H1 (cell line): ENCODE measurements around the gene CP. TPM values are rescaled to one million over a fixed set of nuclear protein-coding genes. Genes with fewer than 3 reads are reported as not detected.

Experiments
- CTCF ChIA-PET: fragments of 300-600 bp; sonication (Branson Sonifier 250); formaldehyde crosslinking; loops from one replicate; lab custom pipeline; 2021; ENCODE audit not compliant: partially characterized antibody; lab: Charles Lee
- POLR2A ChIA-PET: fragments of 300-600 bp; sonication (Branson Sonifier 250); formaldehyde crosslinking; loops from one replicate; lab custom pipeline; 2021; ENCODE audit warnings: inconsistent platforms; ENCODE audit not compliant: partially characterized antibody; lab: Charles Lee
- DNase-seq, 2 experiments: peaks; one replicate each; pipeline versions ENCODE4 v3.0.0 to v3.0.0-alpha.2; 2010 to 2022; ENCODE audit warnings: low spot score in 2 of 2, low read depth in 1 of 2, mixed read lengths in 1 of 2
- FAIRE-seq: peaks from 2 replicates; lab custom pipeline; 2011; peaks lifted over from hg19 to GRCh38; lab: Jason Lieb, UNC
- H2AFZ ChIP-seq: 2 replicates; pipeline ENCODE4 v1.8.1; 2012; ENCODE audit warnings: low read length, inconsistent platforms
- H2AK5ac ChIP-seq: 2 replicates; pipeline ENCODE4 v1.6.1; 2013; ENCODE audit warnings: low read depth, low read length
- H2BK120ac ChIP-seq: replicated peaks from 2 replicates; pipeline ENCODE3; 2013; ENCODE audit warnings: low read depth, low read length, inconsistent platforms
- H2BK12ac ChIP-seq: 2 replicates; pipeline ENCODE4 v1.6.1; 2013; ENCODE audit warnings: low read depth, low read length
- H2BK15ac ChIP-seq: 2 replicates; pipeline ENCODE4 v1.6.1; 2013; ENCODE audit warnings: low read length
- H2BK20ac ChIP-seq: 2 replicates; pipeline ENCODE4 v1.6.1; 2013; ENCODE audit warnings: low read length
- H2BK5ac ChIP-seq: 2 replicates; pipeline ENCODE4 v1.6.1; 2013; ENCODE audit warnings: low read depth, low read length
- H3K14ac ChIP-seq: 2 replicates; pipeline ENCODE4 v1.6.1; 2013; ENCODE audit warnings: inconsistent platforms; ENCODE audit not compliant: insufficient read length
- H3K18ac ChIP-seq: 2 replicates; pipeline ENCODE4 v1.6.1; 2013; ENCODE audit warnings: low read length; ENCODE audit errors: extremely low read depth
- H3K23ac ChIP-seq: 2 replicates; pipeline ENCODE4 v1.6.1; 2013; ENCODE audit warnings: inconsistent platforms; ENCODE audit not compliant: insufficient read length
- H3K23me2 ChIP-seq: 2 replicates; pipeline ENCODE4 v1.6.1; 2013; ENCODE audit warnings: low read depth, low read length
- H3K27ac ChIP-seq: 2 replicates; pipeline ENCODE4 v1.6.1; 2011; ENCODE audit warnings: low read depth, low read length, inconsistent platforms
- H3K27me3 ChIP-seq, 4 experiments: replicated peaks in 1 of 4; 1 replicate in 1 of 4; 2 replicates in 3 of 4; pipeline versions ENCODE4 v1.6.1 to v1.8.1; 2011 to 2013; ENCODE audit warnings: low read length in 3 of 4, mild to moderate bottlenecking in 3 of 4, inconsistent platforms in 2 of 4, mixed read lengths in 2 of 4, moderate library complexity in 1 of 4; ENCODE audit not compliant: control insufficient read depth in 3 of 4, insufficient read depth in 3 of 4; ENCODE audit errors: extremely low read depth in 1 of 4
- H3K36me3 ChIP-seq, 4 experiments: 2 replicates each; pipeline versions ENCODE4 v1.6.1 to v1.8.1; 2011 to 2013; ENCODE audit warnings: mild to moderate bottlenecking in 4 of 4, low read length in 3 of 4, moderate library complexity in 2 of 4, control low read depth in 1 of 4, inconsistent platforms in 1 of 4; ENCODE audit not compliant: insufficient read depth in 4 of 4, control insufficient read depth in 2 of 4
- H3K4ac ChIP-seq: replicated peaks from 2 replicates; pipeline ENCODE3; 2013; ENCODE audit warnings: low read length, low read depth, mixed read lengths, inconsistent platforms; ENCODE audit not compliant: insufficient read length
- H3K4me1 ChIP-seq, 4 experiments: replicated peaks in 1 of 4; 1 replicate in 1 of 4; 2 replicates in 3 of 4; pipeline versions ENCODE4 v1.6.1 to v1.8.1; 2011 to 2013; ENCODE audit warnings: low read length in 3 of 4, inconsistent platforms in 2 of 4, mixed read lengths in 1 of 4; ENCODE audit not compliant: insufficient read depth in 4 of 4, control insufficient read depth in 3 of 4
- H3K4me2 ChIP-seq, 2 experiments: 2 replicates each; pipeline versions ENCODE4 v1.6.1 to v1.8.1; 2011 to 2013; ENCODE audit warnings: low read depth in 2 of 2, low read length in 2 of 2, control low read depth in 1 of 2, inconsistent platforms in 1 of 2, mild to moderate bottlenecking in 1 of 2; ENCODE audit not compliant: insufficient read depth in 1 of 2
- H3K4me3 ChIP-seq, 4 experiments: fragments of 200-600, 300-600 bp in 1 of 4; sonication (generic), shearing (Covaris generic), sonication (Bioruptor Twin) in 1 of 4; 2 replicates each; pipeline versions ENCODE4 v1.5.1 to v1.8.1; 2011 to 2016; ENCODE audit warnings: low read length in 4 of 4, low read depth in 3 of 4, control low read depth in 2 of 4, inconsistent platforms in 2 of 4, mild to moderate bottlenecking in 2 of 4, mixed read lengths in 1 of 4, moderate library complexity in 1 of 4; ENCODE audit not compliant: insufficient read depth in 2 of 4; ENCODE audit errors: extremely low read depth in 1 of 4
- H3K56ac ChIP-seq: replicated peaks from 2 replicates; pipeline ENCODE3; 2013; ENCODE audit warnings: low read depth, mild to moderate bottlenecking, mixed read lengths, low read length, inconsistent platforms; ENCODE audit not compliant: insufficient read length
- H3K79me1 ChIP-seq: 2 replicates; pipeline ENCODE4 v1.6.1; 2013; ENCODE audit warnings: low read depth, low read length, control low read depth
- H3K79me2 ChIP-seq, 2 experiments: 2 replicates each; pipeline versions ENCODE4 v1.6.1 to v1.8.1; 2012 to 2013; ENCODE audit warnings: low read length in 2 of 2, mild to moderate bottlenecking in 2 of 2, inconsistent platforms in 1 of 2; ENCODE audit not compliant: insufficient read depth in 2 of 2, control insufficient read depth in 1 of 2
- H3K9ac ChIP-seq, 4 experiments: replicated peaks in 1 of 4; 1 replicate in 1 of 4; 2 replicates in 3 of 4; pipeline versions ENCODE4 v1.6.1 to v1.8.1; 2011 to 2013; ENCODE audit warnings: low read depth in 3 of 4, low read length in 3 of 4, control low read depth in 2 of 4, mild to moderate bottlenecking in 2 of 4, moderate library complexity in 2 of 4, inconsistent platforms in 1 of 4; ENCODE audit errors: extremely low read depth in 1 of 4
- H3K9me3 ChIP-seq, 2 experiments: 2 replicates each; pipeline versions ENCODE4 v1.6.1 to v1.8.1; 2012 to 2013; ENCODE audit warnings: mild to moderate bottlenecking in 2 of 2, moderate library complexity in 2 of 2, control low read depth in 1 of 2, inconsistent platforms in 1 of 2, low read depth in 1 of 2, low read length in 1 of 2, mixed read lengths in 1 of 2; ENCODE audit not compliant: insufficient read depth in 2 of 2
- H4K20me1 ChIP-seq, 2 experiments: replicated peaks in 1 of 2; 2 replicates each; pipeline versions ENCODE3 to v1.8.1; 2011 to 2013; ENCODE audit warnings: inconsistent platforms in 2 of 2, low read length in 2 of 2, mild to moderate bottlenecking in 1 of 2; ENCODE audit not compliant: insufficient read depth in 2 of 2, control insufficient read depth in 1 of 2
- H4K5ac ChIP-seq: 2 replicates; pipeline ENCODE4 v1.6.1; 2013; ENCODE audit warnings: low read length, low read depth, mixed read lengths, inconsistent platforms; ENCODE audit not compliant: insufficient read length
- H4K8ac ChIP-seq: 2 replicates; pipeline ENCODE4 v1.8.0; 2013; ENCODE audit warnings: mild to moderate bottlenecking, moderate library complexity, low read length, inconsistent platforms; ENCODE audit not compliant: insufficient read depth; ENCODE audit errors: extremely low read depth
- H4K91ac ChIP-seq: replicated peaks from 2 replicates; pipeline ENCODE3; 2013; ENCODE audit warnings: low read length, mixed read lengths, inconsistent platforms; ENCODE audit not compliant: insufficient read length
- ATF2 ChIP-seq: IDR thresholded peaks from 2 replicates; pipeline ENCODE4 v1.6.1; 2012; ENCODE audit warnings: low read length, inconsistent platforms
- CHD1 ChIP-seq: IDR thresholded peaks from 2 replicates; pipeline ENCODE4 v1.6.1; 2012; ENCODE audit warnings: low read depth, low read length, improper control_type of control experiment
- CHD2 ChIP-seq: IDR thresholded peaks from 2 replicates; pipeline ENCODE4 v1.6.1; 2012; ENCODE audit warnings: low read length, improper control_type of control experiment
- CTCF ChIP-seq, 3 experiments: IDR thresholded peaks; 1 replicate in 2 of 3; 2 replicates in 1 of 3; pipeline versions ENCODE4 v1.5.1 to v1.6.1; 2011; ENCODE audit warnings: low read length in 3 of 3, mild to moderate bottlenecking in 3 of 3, inconsistent platforms in 2 of 3, low read depth in 1 of 3, moderate library complexity in 1 of 3; ENCODE audit not compliant: insufficient read depth in 1 of 3; ENCODE audit errors: control extremely low read depth in 1 of 3
- GABPA ChIP-seq: IDR thresholded peaks from 2 replicates; pipeline ENCODE4 v1.6.1; 2011; ENCODE audit warnings: mild to moderate bottlenecking, low read length, moderate library complexity, borderline replicate concordance; ENCODE audit not compliant: insufficient read depth
- JUND ChIP-seq: IDR thresholded peaks from 2 replicates; pipeline ENCODE4 v1.6.1; 2011; ENCODE audit warnings: mild to moderate bottlenecking, improper control_type of control experiment, low read length
- POLR2AphosphoS5 ChIP-seq: IDR thresholded peaks from 2 replicates; pipeline ENCODE4 v1.6.1; 2011; ENCODE audit warnings: low read depth, low read length
- RBBP5 ChIP-seq: IDR thresholded peaks from 2 replicates; pipeline ENCODE4 v1.7.1; 2012; ENCODE audit warnings: low read depth, mild to moderate bottlenecking, inconsistent platforms, low read length, moderate library complexity, borderline replicate concordance
- SRF ChIP-seq: IDR thresholded peaks from 2 replicates; pipeline ENCODE4 v1.6.1; 2011; ENCODE audit warnings: mild to moderate bottlenecking, low read depth, low read length, moderate library complexity
- USF2 ChIP-seq: IDR thresholded peaks from 2 replicates; pipeline ENCODE4 v1.6.1; 2011; ENCODE audit warnings: low read length, improper control_type of control experiment
- polyA plus RNA-seq, 7 experiments: library from polyadenylated mRNA; depleted of rRNA in 3 of 7; stranded (reverse) in 5 of 7; unstranded in 2 of 7; fragments of >200 nt in 5 of 7; fragments of 200-250 nt in 2 of 7; gene quantifications; 1 replicate in 5 of 7; 2 replicates in 1 of 7; 4 replicates in 1 of 7; pipeline versions ENCODE4 v1.2.1 to v1.2.3, GENCODE V29; 2011 to 2013; ENCODE audit warnings: missing spikeins in 2 of 7, mixed read lengths in 2 of 7
- total RNA-seq: library from RNA; stranded (reverse); fragmentation: NEBNext Ultra II Directional; extraction: Animal tissue kit (Norgen Biotek cat#: 25700); gene quantifications from 2 replicates; pipeline ENCODE4 v1.2.1, GENCODE V29; 2021

CP gene
- total and polyA plus RNA-seq, 2 of the 8 experiments (the other 6 are each of a cell fraction or from before 2014, with no cell fraction given): 0.32 to 2.6 TPM

- no peaks in the 10 kb centered on the region for H3K79me1 ChIP-seq
- no peaks in the 10 kb centered on the region for H3K79me2 ChIP-seq
- no peak overlapping the region for H3K4me2 ChIP-seq
- no peaks in the 10 kb centered on the region for H3K9me3 ChIP-seq
- no peak overlapping the region for H3K27ac ChIP-seq
- H3K23ac ChIP-seq: no peak overlapping the region
- H2AK5ac ChIP-seq: no peak overlapping the region
- no peaks in the 10 kb centered on the region for H3K27me3 ChIP-seq
- FAIRE-seq (no peak), DNase-seq (no peak)
- no peak overlapping the region for H4K5ac ChIP-seq
- no peaks in the 10 kb centered on the region for H4K20me1 ChIP-seq
- no peak overlapping the region for H2BK15ac ChIP-seq
- H3K23me2 ChIP-seq: no peaks in the 10 kb centered on the region; the same call in 1 of the 2 replicates
- H2BK20ac ChIP-seq: no peak overlapping the region
- no peak overlapping the region for H2BK12ac ChIP-seq
- H3K56ac ChIP-seq: no peak overlapping the region
- no peak overlapping the region for H3K4me3 ChIP-seq
- no peak overlapping the region for H2AFZ ChIP-seq
- no peak overlapping the region; the same call in 1 of the 2 replicates for H4K8ac ChIP-seq
- H3K36me3 ChIP-seq: peaks cover 3 to 84% (median 23%) of the 10 kb centered on the region in 4 experiments; a peak in 7 of 8 replicates
- H4K91ac ChIP-seq: no peak overlapping the region
- ChIA-PET POLR2A (no interaction called here), CTCF (interaction anchor here (1.5 kb wide), 1 partner anchor 196 kb away, joined by 3 read pairs; no protein-coding TSS in a partner anchor)
- no peak overlapping the region for H2BK120ac ChIP-seq
- H2BK5ac ChIP-seq: no peak overlapping the region
- H3K4me1 ChIP-seq: no peaks in the 10 kb centered on the region; a peak in 1 of 7 replicates
- no peak overlapping the region for H3K18ac ChIP-seq
- no peak overlapping the region for H3K4ac ChIP-seq
- H3K14ac ChIP-seq: no peak overlapping the region
- no peak overlapping the region for H3K9ac ChIP-seq
- TF ChIP-seq SRF (no peak), ATF2 (no peak), CTCF (IDR thresholded peaks at IDR 0.05; ENCODE audit: control extremely low read depth in 1 of 3, insufficient read depth in 1 of 3, low read depth in 1 of 3, low read length in 3 of 3) (no peak), JUND (no peak), RBBP5 (no peak), CHD2 (no peak), GABPA (no peak), USF2 (no peak), POLR2AphosphoS5 (no peak), CHD1 (no peak)
Measured at GRCh38 chr3:149153402-149153801, 68.2 kb downstream of the CP start.
